Measurements from ENCODE around the gene COQ8B. TPM values are rescaled to one million over a fixed set of nuclear protein-coding genes. Genes with fewer than 3 reads are reported as not detected.
"Not testable (repeated sequence)": the region's sequence is repeated elsewhere in the genome, so short reads cannot be mapped to it uniquely, and the experiment has no call there.

COQ8B gene
- total RNA-seq, 1 donor from 2014 or later = 41.6 TPM

- Mint-ChIP-seq H3K36me3 (ENCODE audit: low read depth) (peaks cover 23% of the 10 kb centered on the region), H3K27ac (no peak overlapping the region), H3K4me3 (no peak overlapping the region), H3K9me3 (no peaks in the 10 kb centered on the region), H3K4me1 (ENCODE audit: low read depth) (peaks cover 10% of the 10 kb centered on the region), H3K27me3 (ENCODE audit: insufficient read depth) (no peaks in the 10 kb centered on the region)
- intact Hi-C loops (cut with micrococcal nuclease) = no loop called here
- no peak for DNase-seq (ENCODE audit: low spot score)
Measured at GRCh38 chr19:40739030-40739839, 22.5 kb upstream of the COQ8B start.

GRCh38 chr19:40737102-40737644 is 20.5 kb upstream of the COQ8B start:
- H3K27ac Mint-ChIP-seq = no peak overlapping the region
- peaks cover 32% of the 10 kb centered on the region for H3K36me3 Mint-ChIP-seq (ENCODE audit: low read depth)

DNA sequence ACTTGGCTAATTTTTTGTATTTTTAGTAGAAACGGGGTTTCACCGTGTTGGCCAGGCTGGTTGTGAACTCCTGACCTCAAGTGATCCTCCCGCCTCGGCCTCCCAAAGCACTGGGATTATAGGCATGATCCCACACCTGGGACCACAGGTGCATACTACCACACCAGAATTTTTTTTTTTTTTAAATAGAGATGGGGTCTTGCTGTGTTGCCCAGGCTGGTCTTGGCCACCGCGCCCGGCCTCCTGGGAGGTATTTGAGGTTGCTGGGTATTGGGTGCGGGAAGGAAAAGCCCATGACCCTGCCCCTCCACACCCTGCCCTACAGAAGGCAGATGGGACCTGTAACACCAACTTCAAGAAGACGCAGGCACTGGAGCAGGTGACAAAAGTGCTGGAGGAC is 20.0 kb upstream of the COQ8B start:
- DNase-seq (ENCODE audit: low spot score) = no peak
- Mint-ChIP-seq H3K4me1 (ENCODE audit: low read depth) (peaks cover 10% of the 10 kb centered on the region), H3K27ac (no peak overlapping the region), H3K4me3 (no peak overlapping the region), H3K27me3 (ENCODE audit: insufficient read depth) (no peaks in the 10 kb centered on the region), H3K9me3 (no peaks in the 10 kb centered on the region), H3K36me3 (ENCODE audit: low read depth) (peaks cover 30% of the 10 kb centered on the region)
- intact Hi-C loops (cut with micrococcal nuclease) = no loop called here

More at GRCh38 chr19:40737102-40737644, 20.5 kb upstream of the COQ8B start:
- DNase-seq (ENCODE audit: low spot score) = no peak
- Mint-ChIP-seq H3K4me1 (ENCODE audit: low read depth) (peaks cover 10% of the 10 kb centered on the region), H3K9me3 (no peaks in the 10 kb centered on the region), H3K27me3 (ENCODE audit: insufficient read depth) (no peaks in the 10 kb centered on the region), H3K4me3 (no peak overlapping the region)
- intact Hi-C loops (cut with micrococcal nuclease) = no loop called here

DNA sequence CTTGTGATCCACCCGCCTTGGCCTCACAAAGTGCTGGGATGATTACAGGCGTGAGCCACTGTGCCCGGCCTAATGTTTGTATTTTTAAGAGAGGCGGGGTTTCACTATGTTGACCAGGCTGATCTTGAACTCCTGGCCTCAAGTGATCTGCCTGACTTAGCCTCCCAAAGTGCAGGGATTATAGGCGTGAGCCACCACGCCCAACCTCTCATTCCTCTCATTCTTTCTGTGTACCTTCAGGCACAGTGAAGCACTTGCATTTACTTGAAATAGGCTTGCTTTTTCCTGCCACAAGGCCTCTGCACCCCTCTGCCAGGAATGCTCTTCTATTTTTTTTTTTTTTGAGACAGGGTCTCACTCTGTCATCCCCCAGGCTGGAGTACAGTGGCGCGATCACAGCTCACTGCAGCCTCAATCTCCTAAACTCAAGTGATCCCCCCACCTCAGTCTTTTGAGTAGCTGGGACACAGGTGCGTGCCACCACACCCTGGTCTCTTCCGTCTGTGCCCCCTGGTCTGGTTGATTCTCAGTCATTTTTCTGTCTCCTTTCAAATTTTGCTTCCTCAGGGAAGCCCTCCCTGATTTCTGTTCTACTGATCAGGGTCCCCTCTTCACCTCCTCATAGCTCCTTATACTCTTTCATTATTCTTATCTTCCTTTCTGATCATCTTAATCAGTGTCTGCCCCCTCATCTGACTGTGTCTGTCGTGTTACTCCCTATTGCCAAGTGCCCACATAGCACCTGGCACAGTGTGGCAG is 18.5 kb upstream of the COQ8B start:
- Mint-ChIP-seq H3K4me3 (no peak overlapping the region), H3K27ac (no peak overlapping the region), H3K36me3 (ENCODE audit: low read depth) (peaks cover 39% of the 10 kb centered on the region), H3K4me1 (ENCODE audit: low read depth) (peaks cover 10% of the 10 kb centered on the region), H3K27me3 (ENCODE audit: insufficient read depth) (no peaks in the 10 kb centered on the region), H3K9me3 (no peaks in the 10 kb centered on the region)
- no peak for DNase-seq (ENCODE audit: low spot score)
- intact Hi-C loops (cut with micrococcal nuclease) = no loop called here

- Mint-ChIP-seq H3K4me3 (no peak overlapping the region), H3K27ac (no peak overlapping the region), H3K4me1 (ENCODE audit: low read depth) (no peaks in the 10 kb centered on the region), H3K27me3 (ENCODE audit: insufficient read depth) (no peaks in the 10 kb centered on the region), H3K36me3 (ENCODE audit: low read depth) (peaks cover 33% of the 10 kb centered on the region), H3K9me3 (no peaks in the 10 kb centered on the region)
- DNase-seq (ENCODE audit: low spot score) = no peak
- intact Hi-C loops (cut with micrococcal nuclease) = no loop called here
Measured at GRCh38 chr19:40733149-40733548, 16.5 kb upstream of the COQ8B start.

- not testable (repeated sequence) for H3K4me1 Mint-ChIP-seq (ENCODE audit: low read depth)
Measured at GRCh38 chr19:40732304-40732703, 15.6 kb upstream of the COQ8B start.

GRCh38 chr19:40730065-40730464 is 13.4 kb upstream of the COQ8B start:
- H3K27ac Mint-ChIP-seq; DNase-seq (ENCODE audit: low spot score); intact Hi-C loops (cut with micrococcal nuclease); H3K9me3 Mint-ChIP-seq; H3K27me3 Mint-ChIP-seq (ENCODE audit: insufficient read depth); H3K4me3 Mint-ChIP-seq; H3K4me1 Mint-ChIP-seq (ENCODE audit: low read depth): not testable (repeated sequence)
- peaks cover 34% of the 10 kb centered on the region for H3K36me3 Mint-ChIP-seq (ENCODE audit: low read depth)

More at GRCh38 chr19:40732304-40732703, 15.6 kb upstream of the COQ8B start:
- H3K9me3 Mint-ChIP-seq; intact Hi-C loops (cut with micrococcal nuclease); H3K27ac Mint-ChIP-seq; H3K27me3 Mint-ChIP-seq (ENCODE audit: insufficient read depth); DNase-seq (ENCODE audit: low spot score); H3K4me3 Mint-ChIP-seq: not testable (repeated sequence)
- H3K36me3 Mint-ChIP-seq (ENCODE audit: low read depth) = peaks cover 31% of the 10 kb centered on the region

GRCh38 chr19:40726279-40726678 is 9.6 kb upstream of the COQ8B start:
- Mint-ChIP-seq H3K4me1 (ENCODE audit: low read depth) (peaks cover 8% of the 10 kb centered on the region), H3K27ac (no peak overlapping the region), H3K27me3 (ENCODE audit: insufficient read depth) (no peaks in the 10 kb centered on the region), H3K36me3 (ENCODE audit: low read depth) (peaks cover 36% of the 10 kb centered on the region), H3K4me3 (no peak overlapping the region), H3K9me3 (peaks cover 4% of the 10 kb centered on the region)
- intact Hi-C loops (cut with micrococcal nuclease) = no loop called here
- no peak for DNase-seq (ENCODE audit: low spot score)

GRCh38 chr19:40724855-40725254 is 8.2 kb upstream of the COQ8B start:
- DNase-seq (ENCODE audit: low spot score) = no peak
- intact Hi-C loops (cut with micrococcal nuclease) = no loop called here
- H3K4me3 Mint-ChIP-seq = no peak overlapping the region

GRCh38 chr19:40724315-40724714 is 7.6 kb upstream of the COQ8B start:
- no peak for DNase-seq (ENCODE audit: low spot score)
- Mint-ChIP-seq H3K27me3 (ENCODE audit: insufficient read depth) (no peaks in the 10 kb centered on the region), H3K9me3 (peaks cover 4% of the 10 kb centered on the region), H3K36me3 (ENCODE audit: low read depth) (peaks cover 35% of the 10 kb centered on the region), H3K4me3 (no peak overlapping the region), H3K4me1 (ENCODE audit: low read depth) (peaks cover 18% of the 10 kb centered on the region), H3K27ac (no peak overlapping the region)
- intact Hi-C loops (cut with micrococcal nuclease) = no loop called here

More at GRCh38 chr19:40724855-40725254, 8.2 kb upstream of the COQ8B start:
- Mint-ChIP-seq H3K36me3 (ENCODE audit: low read depth) (peaks cover 35% of the 10 kb centered on the region), H3K27me3 (ENCODE audit: insufficient read depth) (no peaks in the 10 kb centered on the region), H3K4me1 (ENCODE audit: low read depth) (peaks cover 18% of the 10 kb centered on the region), H3K27ac (no peak overlapping the region), H3K9me3 (peaks cover 4% of the 10 kb centered on the region)

DNA sequence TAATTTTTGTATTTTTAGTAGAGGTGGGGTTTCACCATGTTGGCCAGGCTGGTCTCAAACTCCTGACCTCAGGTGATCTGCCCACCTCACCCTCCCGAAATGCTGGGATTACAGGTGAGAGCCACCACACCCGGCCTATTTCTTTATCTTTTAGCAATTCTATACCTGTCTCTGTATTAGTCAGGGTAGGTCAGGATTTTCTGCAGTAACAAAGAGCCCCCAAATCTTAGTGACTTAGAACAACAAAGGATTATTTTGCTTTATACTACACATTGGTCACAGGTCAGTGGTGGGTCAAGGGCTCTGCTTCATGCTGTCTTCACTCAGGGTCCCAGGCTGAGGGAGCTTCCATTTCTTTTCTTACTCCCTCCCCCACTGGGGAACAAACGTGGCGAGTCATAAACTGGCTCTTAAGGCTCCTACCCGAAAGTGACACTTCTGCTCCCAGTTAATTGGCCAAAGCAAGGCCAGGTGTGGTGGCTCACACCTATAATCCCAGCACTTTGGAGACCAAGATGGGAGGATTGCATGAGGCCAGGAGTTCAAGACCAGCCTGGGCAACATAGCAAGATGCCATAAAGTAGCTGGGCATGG is 7.1 kb upstream of the COQ8B start:
- peaks cover 35% of the 10 kb centered on the region for H3K36me3 Mint-ChIP-seq (ENCODE audit: low read depth)
- intact Hi-C loops (cut with micrococcal nuclease) = no loop called here
- peak overlapping the region; percentile 25 for H3K27ac Mint-ChIP-seq
- H3K27me3 Mint-ChIP-seq (ENCODE audit: insufficient read depth) = no peaks in the 10 kb centered on the region
- no peak overlapping the region for H3K4me3 Mint-ChIP-seq
- no peak for DNase-seq (ENCODE audit: low spot score)
- peaks cover 18% of the 10 kb centered on the region for H3K4me1 Mint-ChIP-seq (ENCODE audit: low read depth)
- peaks cover 4% of the 10 kb centered on the region for H3K9me3 Mint-ChIP-seq

DNA sequence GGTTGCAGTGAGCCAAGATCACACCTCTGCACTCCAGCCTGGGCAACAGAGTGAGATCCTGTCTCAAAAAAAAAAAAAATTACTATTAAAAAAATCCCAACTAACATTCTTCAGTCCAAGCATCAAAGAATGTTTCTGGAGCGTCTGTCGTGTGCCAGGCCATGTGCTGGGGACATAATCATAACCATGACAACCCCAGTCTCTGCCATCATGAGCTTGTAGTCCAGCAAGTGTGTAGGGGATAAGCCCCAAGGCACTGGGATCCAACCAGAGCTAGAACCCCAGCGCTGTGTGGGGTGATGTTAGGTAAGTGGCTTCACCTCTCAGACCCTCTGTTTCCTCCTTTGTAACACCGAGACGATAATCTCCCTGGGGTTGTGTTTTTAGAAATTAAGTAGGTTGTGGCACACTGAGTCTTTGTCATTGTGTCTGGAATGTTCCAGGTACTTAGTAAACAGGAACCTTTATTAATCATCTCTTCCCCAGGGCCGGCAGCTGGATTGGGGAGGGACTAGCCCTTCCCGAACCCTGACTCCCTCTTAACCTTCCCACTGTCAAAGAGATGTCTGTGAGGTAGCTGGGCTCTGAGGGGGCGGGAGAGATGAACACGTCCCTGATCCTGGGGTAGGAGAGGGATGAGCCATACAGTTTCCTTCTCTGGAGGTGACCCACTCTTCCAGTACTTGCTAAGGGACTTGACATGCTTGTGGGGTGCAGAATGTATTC is 5.4 kb upstream of the COQ8B start:
- Mint-ChIP-seq H3K27ac (no peak overlapping the region), H3K4me1 (ENCODE audit: low read depth) (peaks cover 24% of the 10 kb centered on the region), H3K4me3 (no peak overlapping the region), H3K27me3 (ENCODE audit: insufficient read depth) (no peaks in the 10 kb centered on the region), H3K9me3 (peaks cover 4% of the 10 kb centered on the region), H3K36me3 (ENCODE audit: low read depth) (peaks cover 35% of the 10 kb centered on the region)
- intact Hi-C loops (cut with micrococcal nuclease) = no loop called here
- no peak for DNase-seq (ENCODE audit: low spot score)

All from activated T-helper 1 cell treated with anti-CD3 and anti-CD28 coated beads, Interleukin-12 subunit alpha, Interleukin-12 subunit beta, Interleukin-2, Interleukin-4 antibody, amounts not matched to agents 30 ng/mL and 10 ng/mL and 1 ng/mL, durations not matched to agents 14 hours and 24 hours and 36 hours (primary cell).